MM.1S (cell line): Measurements from ENCODE around the gene PLAC1.

ENCODE experiments used
- DNase-seq: peaks from one replicate; pipeline ENCODE4 v3.0.0-alpha.2; 2015
- H2AFZ ChIP-seq: fragments of 300-600 bp; sonication (generic); 2 replicates; pipeline ENCODE4 v1.6.0; 2016; ENCODE audit warnings: antibody characterized with exemption, low read length
- H3F3A ChIP-seq: fragments of 300-600 bp; sonication (generic); 2 replicates; pipeline ENCODE4 v1.6.1; 2016; ENCODE audit warnings: mild to moderate bottlenecking, antibody characterized with exemption, low read length, moderate library complexity, mixed read lengths; ENCODE audit not compliant: insufficient read depth
- H3K27ac ChIP-seq: fragments of 300-600 bp; sonication (generic); 2 replicates; pipeline ENCODE4 v1.5.1; 2016; ENCODE audit warnings: mild to moderate bottlenecking, low read length
- H3K27me3 ChIP-seq: fragments of 300-600 bp; sonication (generic); replicated peaks from 2 replicates; pipeline ENCODE4 v1.6.0; 2016; ENCODE audit warnings: low read length; ENCODE audit not compliant: insufficient read depth
- H3K36me3 ChIP-seq: fragments of 300-600 bp; sonication (generic); replicated peaks from 2 replicates; pipeline ENCODE4 v1.6.1; 2016; ENCODE audit warnings: mild to moderate bottlenecking, low read length, mixed read lengths; ENCODE audit not compliant: insufficient read depth
- H3K4me1 ChIP-seq: fragments of 300-600 bp; sonication (generic); 2 replicates; pipeline ENCODE4 v1.6.1; 2016; ENCODE audit warnings: low read length, mixed read lengths
- H3K4me2 ChIP-seq: fragments of 300-600 bp; sonication (generic); 2 replicates; pipeline ENCODE4 v1.6.0; 2016; ENCODE audit warnings: low read depth, low read length
- H3K4me3 ChIP-seq: fragments of 300-600 bp; sonication (generic); 2 replicates; pipeline ENCODE4 v1.5.1; 2016; ENCODE audit warnings: low read length, mixed read lengths
- H3K79me2 ChIP-seq: fragments of 300-600 bp; sonication (generic); 2 replicates; pipeline ENCODE4 v1.6.1; 2016; ENCODE audit warnings: mixed run types, low read length, mixed read lengths
- H3K9ac ChIP-seq: fragments of 300-600 bp; sonication (generic); 2 replicates; pipeline ENCODE4 v1.6.1; 2016; ENCODE audit warnings: low read length, mixed read lengths
- H3K9me2 ChIP-seq: fragments of 300-600 bp; sonication (generic); replicated peaks from 2 replicates; pipeline ENCODE4 v1.6.1; 2016; ENCODE audit warnings: mild to moderate bottlenecking, low read length, mixed read lengths; ENCODE audit not compliant: insufficient read depth
- H3K9me3 ChIP-seq: fragments of 300-600 bp; sonication (generic); replicated peaks from 2 replicates; pipeline ENCODE4 v1.6.1; 2016; ENCODE audit warnings: mild to moderate bottlenecking, low read length, mixed read lengths; ENCODE audit not compliant: insufficient read depth
- H4K20me1 ChIP-seq: fragments of 300-600 bp; sonication (generic); 2 replicates; pipeline ENCODE4 v1.6.1; 2016; ENCODE audit warnings: mild to moderate bottlenecking, low read length, moderate library complexity, mixed read lengths; ENCODE audit not compliant: insufficient read depth
- CTCF ChIP-seq: fragments of 300-600 bp; sonication (generic); IDR thresholded peaks from 2 replicates; pipeline ENCODE4 v1.5.1; 2016; ENCODE audit warnings: antibody characterized with exemption, low read length, mixed read lengths
- EZH2 ChIP-seq: fragments of 300-600 bp; sonication (generic); optimal IDR thresholded peaks from 2 replicates; pipeline ENCODE3; 2017; ENCODE audit warnings: low read depth, mild to moderate bottlenecking, antibody characterized with exemption, low read length, mixed read lengths
- EZH2phosphoT487 ChIP-seq: fragments of 300-600 bp; sonication (generic); IDR thresholded peaks from 2 replicates; pipeline ENCODE4 v1.6.1; 2018; ENCODE audit warnings: antibody characterized with exemption, low read length

PLAC1 gene

GRCh38 chrX:134654398-134655012 is 3.8 kb downstream of the PLAC1 start:
- H4K20me1 ChIP-seq: no peaks in the 10 kb centered on the region
- no peaks in the 10 kb centered on the region for H3K27me3 ChIP-seq
- no peak overlapping the region for H3K9ac ChIP-seq
- H3K9me3 ChIP-seq: no peaks in the 10 kb centered on the region
- no peak overlapping the region for H2AFZ ChIP-seq
- H3K9me2 ChIP-seq: no peaks in the 10 kb centered on the region
- no peaks in the 10 kb centered on the region for H3K4me1 ChIP-seq
- DNase-seq: no peak
- no peak overlapping the region for H3K4me2 ChIP-seq
- no peaks in the 10 kb centered on the region for H3K36me3 ChIP-seq
- H3K79me2 ChIP-seq: no peaks in the 10 kb centered on the region
- TF ChIP-seq CTCF: no peak
- no peak for TF ChIP-seq EZH2
- TF ChIP-seq EZH2phosphoT487: no peak
- H3K4me3 ChIP-seq: no peak overlapping the region
- no peak overlapping the region for H3K27ac ChIP-seq
- H3F3A ChIP-seq: no peaks in the 10 kb centered on the region

GRCh38 chrX:134653835-134654234 is 4.4 kb downstream of the PLAC1 start:
- no peak overlapping the region for H3K27ac ChIP-seq
- H3K9ac ChIP-seq: no peak overlapping the region
- no peak for DNase-seq
- H3K4me3 ChIP-seq: no peak overlapping the region
- no peaks in the 10 kb centered on the region for H3F3A ChIP-seq
- no peaks in the 10 kb centered on the region for H3K79me2 ChIP-seq
- H3K4me1 ChIP-seq: no peaks in the 10 kb centered on the region
- H3K4me2 ChIP-seq: no peak overlapping the region
- H3K36me3 ChIP-seq: no peaks in the 10 kb centered on the region
- H2AFZ ChIP-seq: no peak overlapping the region
- TF ChIP-seq CTCF: no peak
- TF ChIP-seq EZH2phosphoT487: no peak
- no peak for TF ChIP-seq EZH2
- no peaks in the 10 kb centered on the region for H4K20me1 ChIP-seq
- no peaks in the 10 kb centered on the region for H3K9me2 ChIP-seq
- no peaks in the 10 kb centered on the region for H3K9me3 ChIP-seq
- H3K27me3 ChIP-seq: no peaks in the 10 kb centered on the region

GRCh38 chrX:134650701-134651100 is 7.6 kb downstream of the PLAC1 start:
- TF ChIP-seq EZH2phosphoT487 (no peak), CTCF (no peak), EZH2 (no peak)
- no peak overlapping the region for H3K4me2 ChIP-seq
- no peak overlapping the region for H3K9ac ChIP-seq

More at GRCh38 chrX:134650701-134651100, 7.6 kb downstream of the PLAC1 start:
- Histone ChIP-seq H2AFZ (no peak overlapping the region), H3K79me2 (no peaks in the 10 kb centered on the region), H3F3A (no peaks in the 10 kb centered on the region), H3K27me3 (no peaks in the 10 kb centered on the region), H3K36me3 (no peaks in the 10 kb centered on the region), H3K9me3 (no peaks in the 10 kb centered on the region), H3K27ac (no peak overlapping the region), H3K4me3 (no peak overlapping the region), H3K9me2 (no peaks in the 10 kb centered on the region), H4K20me1 (no peaks in the 10 kb centered on the region), H3K4me1 (no peaks in the 10 kb centered on the region)
- DNase-seq: no peak
